Cardiac muscle cell (in vitro differentiated cells and primary cell): ENCODE measurements around the gene CSNK1E. TPM values are rescaled to one million over a fixed set of nuclear protein-coding genes. Genes with fewer than 3 reads are reported as not detected.

ENCODE experiments used
- DNase-seq, 2 donors: peaks; one replicate each; pipeline versions ENCODE4 v3.0.0 to v3.0.0-alpha.2; 2010 to 2017; ENCODE audit warnings: low read depth in 1 of 2, low spot score in 1 of 2
- H3K27ac ChIP-seq: fragments of 200-600 bp; sonication (generic); 2 replicates; pipeline ENCODE4 v1.5.1; 2016
- H3K27me3 ChIP-seq: fragments of 200-600 bp; sonication (generic); 2 replicates; pipeline ENCODE4 v1.6.0; 2016; ENCODE audit warnings: control low read depth
- H3K36me3 ChIP-seq: fragments of 200-600 bp; sonication (generic); 2 replicates; pipeline ENCODE4 v1.5.1; 2016; ENCODE audit warnings: control low read depth
- H3K4me1 ChIP-seq: fragments of 200-600 bp; sonication (generic); 2 replicates; pipeline ENCODE4 v1.8.1; 2017; ENCODE audit warnings: low read depth, mild to moderate bottlenecking, mixed run types
- H3K4me3 ChIP-seq: fragments of 200-600 bp; sonication (generic); 2 replicates; pipeline ENCODE4 v1.5.1; 2016; ENCODE audit warnings: mild to moderate bottlenecking
- H3K9me3 ChIP-seq: fragments of 200-600 bp; sonication (generic); 2 replicates; pipeline ENCODE4 v1.5.1; 2017; ENCODE audit warnings: low read depth, mild to moderate bottlenecking, control low read depth
- polyA plus RNA-seq: library from polyadenylated mRNA; unstranded; fragments of >200 nt; fragmentation: Nextera tagmentation; extraction: Ambion mirVana; gene quantifications from 2 replicates; pipeline ENCODE4 v1.2.1, GENCODE V29; 2016
- total RNA-seq: library from RNA; depleted of rRNA; stranded (reverse); fragments of >200 nt; gene quantifications from 2 replicates; pipeline ENCODE4 v1.2.3, GENCODE V29; 2016
- TF ChIP-seq, protein P1 (sequence below): IDR thresholded peaks from 2 replicates; pipeline ENCODE4 v1.5.1; 2012; ENCODE audit warnings: low read depth, mild to moderate bottlenecking, low read length

The CSNK1E gene
- total and polyA plus RNA-seq, 2 experiments from 2014 or later, result 179 to 262 TPM

DNA sequence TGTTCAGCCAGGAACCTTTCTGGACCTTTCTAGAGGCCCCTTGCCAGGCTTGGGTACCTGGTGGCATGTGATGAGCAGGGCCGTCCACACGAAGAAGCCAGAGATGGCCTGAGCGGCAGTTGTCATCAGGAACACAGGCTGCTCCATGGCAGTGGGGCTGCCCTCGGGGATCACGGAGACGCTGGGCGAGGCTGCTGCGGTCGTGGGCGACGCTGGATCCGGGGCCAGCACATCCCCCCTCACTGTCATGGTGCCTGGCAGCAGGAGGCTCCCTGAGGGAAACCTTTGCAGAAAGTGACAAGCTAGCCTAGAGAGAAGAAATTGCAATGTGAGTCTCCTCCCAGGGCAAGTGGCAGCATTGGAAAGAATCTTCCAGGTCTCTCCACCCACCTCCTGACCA is 69.5 kb downstream of the CSNK1E start:
- Histone ChIP-seq H3K27me3 (no peaks in the 10 kb centered on the region), H3K36me3 (peaks cover 2% of the 10 kb centered on the region), H3K27ac (no peak overlapping the region), H3K4me3 (no peak overlapping the region), H3K4me1 (peaks cover 3% of the 10 kb centered on the region), H3K9me3 (no peaks in the 10 kb centered on the region)
- TF ChIP-seq, protein P1, sequence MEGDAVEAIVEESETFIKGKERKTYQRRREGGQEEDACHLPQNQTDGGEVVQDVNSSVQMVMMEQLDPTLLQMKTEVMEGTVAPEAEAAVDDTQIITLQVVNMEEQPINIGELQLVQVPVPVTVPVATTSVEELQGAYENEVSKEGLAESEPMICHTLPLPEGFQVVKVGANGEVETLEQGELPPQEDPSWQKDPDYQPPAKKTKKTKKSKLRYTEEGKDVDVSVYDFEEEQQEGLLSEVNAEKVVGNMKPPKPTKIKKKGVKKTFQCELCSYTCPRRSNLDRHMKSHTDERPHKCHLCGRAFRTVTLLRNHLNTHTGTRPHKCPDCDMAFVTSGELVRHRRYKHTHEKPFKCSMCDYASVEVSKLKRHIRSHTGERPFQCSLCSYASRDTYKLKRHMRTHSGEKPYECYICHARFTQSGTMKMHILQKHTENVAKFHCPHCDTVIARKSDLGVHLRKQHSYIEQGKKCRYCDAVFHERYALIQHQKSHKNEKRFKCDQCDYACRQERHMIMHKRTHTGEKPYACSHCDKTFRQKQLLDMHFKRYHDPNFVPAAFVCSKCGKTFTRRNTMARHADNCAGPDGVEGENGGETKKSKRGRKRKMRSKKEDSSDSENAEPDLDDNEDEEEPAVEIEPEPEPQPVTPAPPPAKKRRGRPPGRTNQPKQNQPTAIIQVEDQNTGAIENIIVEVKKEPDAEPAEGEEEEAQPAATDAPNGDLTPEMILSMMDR, result no peak
- DNase-seq, result no peak

DNA sequence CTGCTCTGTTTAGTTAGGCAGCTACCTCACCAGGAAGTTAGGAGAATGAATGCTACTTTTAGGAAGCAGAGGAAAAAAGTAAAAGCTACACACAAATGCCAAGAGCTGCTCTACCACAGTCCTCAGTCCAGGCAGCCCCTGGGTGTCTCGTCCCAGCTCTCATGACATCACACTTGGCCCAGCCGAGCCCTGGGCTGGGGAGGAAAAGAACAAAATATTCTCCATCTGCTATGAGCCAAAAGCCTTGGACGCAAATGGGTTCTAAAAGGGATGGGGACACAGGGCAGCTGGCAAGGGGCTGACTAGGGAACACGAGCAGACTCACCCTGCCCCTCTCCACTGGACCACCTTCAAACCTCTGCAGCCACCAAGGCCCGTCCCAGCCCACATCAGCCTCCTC is 70.5 kb downstream of the CSNK1E start:
- H3K9me3 ChIP-seq, result no peaks in the 10 kb centered on the region
- DNase-seq, result no peak
- H3K36me3 ChIP-seq, result peaks cover 2% of the 10 kb centered on the region
- TF ChIP-seq, protein P1, result no peak
- H3K4me1 ChIP-seq, result peaks cover 3% of the 10 kb centered on the region
- H3K27ac ChIP-seq, result no peak overlapping the region
- H3K4me3 ChIP-seq, result no peak overlapping the region
- H3K27me3 ChIP-seq, result no peaks in the 10 kb centered on the region

- DNase-seq, result no peak
- peaks cover 2% of the 10 kb centered on the region for H3K36me3 ChIP-seq
- H3K27me3 ChIP-seq, result no peaks in the 10 kb centered on the region
- no peaks in the 10 kb centered on the region for H3K9me3 ChIP-seq
- peaks cover 3% of the 10 kb centered on the region for H3K4me1 ChIP-seq
- H3K27ac ChIP-seq, result no peak overlapping the region
- H3K4me3 ChIP-seq, result no peak overlapping the region
- TF ChIP-seq, protein P1, result no peak
These were observed 71.1 kb downstream of the CSNK1E start for GRCh38 chr22:38246046-38246658.

DNA sequence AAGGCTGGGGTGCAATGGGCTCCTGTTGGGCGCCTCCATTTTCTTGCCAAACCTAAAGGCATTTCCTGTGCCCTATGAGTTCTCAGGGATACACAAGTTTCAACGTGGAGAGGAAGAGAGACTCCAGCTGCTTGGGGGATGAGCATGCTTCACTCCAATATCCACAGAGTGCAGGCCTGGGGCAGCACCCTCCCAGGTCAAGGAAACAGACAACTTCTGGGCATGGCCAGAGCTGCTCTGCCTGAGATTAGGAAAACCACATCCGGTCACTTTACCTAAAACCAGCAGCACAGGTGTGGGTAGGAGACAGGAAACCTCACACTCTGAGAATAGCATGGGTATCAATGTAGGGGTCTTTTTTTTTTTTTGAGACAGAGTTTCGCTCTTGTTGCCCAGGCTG is 73.1 kb downstream of the CSNK1E start:
- Histone ChIP-seq H3K36me3 (peaks cover 2% of the 10 kb centered on the region), H3K27ac (no peak overlapping the region), H3K9me3 (no peaks in the 10 kb centered on the region), H3K4me3 (no peak overlapping the region), H3K4me1 (peaks cover 7% of the 10 kb centered on the region), H3K27me3 (no peaks in the 10 kb centered on the region)
- TF ChIP-seq, protein P1, result no peak
- no peak for DNase-seq

GRCh38 chr22:38243007-38243765 is 74.0 kb downstream of the CSNK1E start:
- Histone ChIP-seq H3K9me3 (no peaks in the 10 kb centered on the region), H3K27me3 (no peaks in the 10 kb centered on the region), H3K4me3 (no peak overlapping the region), H3K36me3 (peaks cover 2% of the 10 kb centered on the region), H3K27ac (no peak overlapping the region), H3K4me1 (peaks cover 9% of the 10 kb centered on the region)
- TF ChIP-seq, protein P1, result no peak
- DNase-seq, result peak in 1 of 2 donors; percentile 60
